IPS-11a (cell line): ENCODE data around the gene MAP7.
A peak's percentile ranks its signal among the peaks of the same experiment; 100 is the strongest.
"Not testable (repeated sequence)": the region's sequence is repeated elsewhere in the genome, so short reads cannot be mapped to it uniquely, and the experiment has no call there.

Experiments used
- H3K4me3 ChIP-seq: one replicate; pipeline ENCODE4 v1.5.1; 2013; ENCODE audit warnings: low read depth, low read length, control low read depth

Gene MAP7

DNA sequence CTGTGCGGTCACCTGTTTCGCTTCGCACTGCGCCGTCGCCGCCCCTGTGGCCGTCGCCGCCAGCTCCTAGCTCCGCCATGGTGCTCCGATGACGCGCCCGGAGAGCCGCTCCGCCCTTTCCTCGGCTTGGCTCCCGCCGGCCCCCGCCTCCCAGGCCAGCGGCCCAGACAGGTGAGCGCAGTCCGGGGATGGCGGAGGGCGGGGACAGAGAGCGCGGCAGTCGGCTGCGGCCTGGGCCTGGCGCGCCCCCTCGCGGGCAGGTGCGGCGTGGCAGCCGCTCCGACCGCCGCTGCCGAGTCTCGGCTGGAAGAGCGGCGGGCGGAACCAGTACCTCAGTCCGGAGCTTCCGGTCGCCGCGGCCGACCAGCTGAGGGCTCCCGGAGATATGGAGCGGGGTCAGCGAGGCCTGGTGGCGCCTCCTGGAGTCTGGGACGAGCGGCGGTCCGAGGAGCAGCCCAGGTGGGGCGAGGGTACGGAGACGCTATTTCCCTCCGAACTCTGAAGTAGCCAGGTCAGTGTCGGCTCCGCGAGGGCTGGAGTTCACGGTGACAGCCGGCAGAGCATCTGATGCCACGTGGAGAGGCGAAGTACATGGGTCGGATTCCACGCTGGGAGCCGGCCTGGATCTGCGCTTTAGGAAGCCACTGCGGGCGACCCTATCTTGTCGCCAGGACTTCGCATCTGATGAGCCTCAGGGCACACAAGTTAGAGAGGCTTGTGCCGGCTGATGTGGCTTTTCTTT lies at the start of gene MAP7:
TSS of gene MAP7 (minus strand) at position 93 of the 742 bp plus-strand sequence. CDS start at position 79, 14 bp downstream.
- H3K4me3 ChIP-seq, result peak within 1 kb of the TSS; percentile 77

DNA sequence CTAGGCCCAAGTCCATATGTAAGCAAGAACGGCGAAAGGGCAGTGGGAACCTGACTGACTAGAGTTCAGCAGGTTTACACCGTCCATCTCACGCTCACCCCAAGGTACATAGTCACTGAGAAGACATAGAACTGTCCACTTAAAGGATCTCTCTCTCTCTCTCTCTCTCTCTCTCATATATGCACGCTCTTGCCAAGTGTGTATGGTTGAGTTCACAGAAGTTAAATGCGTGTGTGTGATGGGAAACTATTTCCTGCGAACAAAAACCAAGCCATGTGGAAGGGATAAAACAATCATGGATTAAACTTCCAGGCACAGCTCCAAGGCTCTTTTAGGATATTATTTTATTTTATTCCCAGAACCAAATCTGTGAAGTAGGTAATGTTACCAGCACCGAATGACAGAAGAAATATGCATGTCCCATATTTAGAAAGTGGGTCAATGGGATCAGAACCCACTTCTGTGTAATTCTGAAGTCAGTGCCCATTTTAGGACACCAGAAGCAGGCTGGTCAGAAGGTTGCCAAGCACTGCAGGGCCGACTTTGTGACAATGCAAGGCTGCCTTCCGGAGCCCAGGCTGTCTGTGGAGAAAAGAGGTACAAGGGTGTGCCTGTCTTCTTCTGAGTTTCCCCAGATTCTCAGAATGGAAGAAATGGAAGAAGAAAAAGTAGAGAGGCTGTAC lies 49.2 kb upstream of the MAP7 start:
- no peak overlapping the region for H3K4me3 ChIP-seq

DNA sequence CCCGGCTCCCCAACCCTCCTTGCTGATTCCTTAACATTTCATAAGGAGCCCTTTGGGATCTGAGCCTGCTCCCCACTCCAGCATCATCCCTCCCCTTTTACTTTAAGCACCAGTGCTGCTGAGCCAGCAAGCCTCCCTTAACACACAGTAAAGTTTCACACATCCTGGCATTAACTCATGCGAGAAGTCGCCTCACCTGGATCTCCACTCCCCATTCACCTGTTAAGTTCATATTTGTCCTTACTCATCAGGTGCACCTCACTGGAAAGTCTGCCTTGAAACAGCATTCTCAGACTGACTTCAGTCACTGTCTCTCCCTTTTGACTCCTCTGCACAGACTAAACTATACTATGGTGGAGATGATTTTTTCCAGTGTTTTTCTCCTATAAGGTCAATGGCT lies 47.8 kb upstream of the MAP7 start:
- no peak overlapping the region for H3K4me3 ChIP-seq

DNA sequence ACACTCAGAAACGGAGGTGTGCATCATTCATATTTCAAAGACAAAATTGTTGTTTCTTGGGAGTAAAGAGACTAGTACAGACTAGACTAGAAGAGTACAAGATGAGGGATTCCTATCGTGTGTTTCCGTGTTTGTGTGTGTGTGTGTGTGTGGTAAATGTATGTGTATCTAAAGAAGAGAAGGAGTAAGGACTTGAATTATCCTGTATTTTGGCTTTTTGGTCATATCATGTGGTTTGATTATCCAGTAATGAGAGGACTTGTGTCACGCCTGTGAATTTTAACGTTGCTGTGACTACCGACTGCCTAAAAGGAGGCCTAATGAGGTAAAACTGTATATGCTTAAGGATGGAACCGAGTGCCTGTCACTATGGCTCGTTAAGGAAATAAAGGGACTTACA lies 44.4 kb upstream of the MAP7 start:
- H3K4me3 ChIP-seq, result no peak overlapping the region

DNA sequence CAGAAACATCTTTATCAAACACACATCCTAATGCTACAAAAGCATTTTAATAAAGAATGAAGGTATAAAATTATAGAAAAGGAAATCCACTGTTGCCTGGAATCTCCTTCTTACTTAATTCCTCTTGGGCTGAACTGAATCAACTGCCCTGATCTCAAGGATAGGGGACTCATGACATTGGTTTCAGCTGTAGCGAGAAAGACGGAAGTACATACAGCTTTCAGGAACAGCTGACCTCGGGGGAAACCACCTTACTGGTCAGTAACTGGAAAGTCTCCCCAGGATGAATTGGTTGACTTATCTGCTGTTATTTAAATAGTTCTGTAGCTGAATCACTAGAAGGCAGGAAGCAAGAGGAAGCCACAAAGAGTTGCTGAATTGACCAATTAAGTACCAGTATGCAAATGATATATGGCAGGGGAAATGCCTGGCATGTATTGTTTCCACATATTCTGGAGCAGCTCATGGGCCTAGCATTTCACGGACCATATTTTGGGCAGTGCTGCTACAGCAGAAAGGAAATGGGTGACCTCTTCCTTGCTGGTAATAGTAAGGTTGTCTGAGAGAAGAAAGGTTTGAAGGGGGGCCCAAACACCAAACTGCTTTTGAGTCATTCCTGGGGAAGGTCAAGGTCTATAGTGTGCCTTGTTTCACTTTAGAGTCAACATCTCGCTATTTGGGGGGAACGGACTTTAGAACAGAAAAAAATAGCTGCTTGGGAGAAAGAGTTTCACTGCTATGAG lies 43.7 kb upstream of the MAP7 start:
- H3K4me3 ChIP-seq, result no peak overlapping the region

DNA sequence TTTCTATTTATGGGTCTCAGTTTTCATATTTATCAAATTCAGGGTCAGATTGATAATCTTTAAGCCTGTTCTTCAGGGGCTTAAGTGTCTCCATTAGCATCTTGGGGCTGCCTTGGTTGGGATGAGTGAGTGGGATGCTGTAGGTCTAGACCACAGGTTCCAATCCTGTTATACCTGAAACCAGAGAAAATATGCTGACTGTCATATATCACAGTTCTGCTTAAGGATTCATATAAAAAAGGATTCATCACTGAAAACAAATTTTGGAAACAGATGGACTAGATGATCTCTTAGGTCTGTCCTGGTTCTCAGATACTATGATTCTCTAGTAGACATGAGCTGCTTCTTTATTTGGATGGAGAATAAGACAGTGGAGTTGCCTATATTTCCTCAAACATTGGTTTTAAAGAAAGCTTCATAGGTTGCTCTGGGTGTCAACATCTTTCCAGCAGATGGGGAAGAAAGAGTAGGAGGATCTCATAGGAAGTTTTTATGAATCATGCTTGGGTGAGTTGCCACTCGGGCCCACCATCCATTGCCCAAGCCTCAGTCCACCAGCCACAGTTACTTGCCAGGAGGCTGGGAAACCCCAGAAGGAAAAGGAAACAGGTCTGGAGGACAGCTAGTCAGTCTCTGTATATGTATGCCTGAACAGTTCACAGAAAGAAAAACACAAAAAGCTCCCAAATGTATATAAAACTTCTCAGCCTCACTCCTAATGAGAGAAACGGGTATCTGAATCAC lies 42.9 kb upstream of the MAP7 start:
- no peak overlapping the region for H3K4me3 ChIP-seq

DNA sequence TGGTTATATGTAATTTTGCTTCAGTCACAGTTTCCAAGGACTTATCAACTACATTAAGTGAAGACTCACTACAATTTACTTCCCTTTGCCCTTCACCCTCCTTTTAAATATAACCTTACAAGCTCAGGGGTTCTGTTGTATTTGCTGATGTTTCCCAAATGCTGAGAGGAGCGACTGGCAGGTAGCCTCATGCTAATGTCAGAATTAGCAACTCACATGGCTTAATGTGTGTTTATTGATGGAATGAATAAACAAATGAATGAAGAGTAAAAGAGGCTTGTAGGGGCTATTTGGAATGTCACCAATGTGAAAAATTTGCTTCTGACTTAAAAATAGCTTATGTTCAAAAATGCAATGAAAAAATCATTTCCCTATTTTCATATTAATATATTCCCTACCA lies 41.4 kb upstream of the MAP7 start:
- no peak overlapping the region for H3K4me3 ChIP-seq

DNA sequence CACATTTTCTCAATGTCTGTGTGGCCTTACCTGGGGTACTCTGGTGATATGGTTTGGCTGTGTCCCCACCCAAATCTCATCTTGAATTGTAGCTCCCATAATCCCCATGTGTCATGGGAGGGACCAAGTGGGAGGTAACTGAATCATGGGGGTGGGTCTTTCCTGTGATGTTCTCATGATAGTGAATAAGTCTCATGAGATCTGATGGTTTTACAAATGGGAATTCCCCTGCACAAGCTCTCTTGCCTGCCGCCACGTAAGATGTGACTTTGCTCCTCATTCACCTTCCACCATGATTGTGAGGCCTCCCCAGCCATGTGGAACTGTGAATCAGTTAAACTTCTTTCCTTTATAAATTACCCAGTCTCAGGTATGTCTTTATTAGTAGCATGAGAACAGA lies 40.6 kb upstream of the MAP7 start:
- H3K4me3 ChIP-seq, result not testable (repeated sequence)

DNA sequence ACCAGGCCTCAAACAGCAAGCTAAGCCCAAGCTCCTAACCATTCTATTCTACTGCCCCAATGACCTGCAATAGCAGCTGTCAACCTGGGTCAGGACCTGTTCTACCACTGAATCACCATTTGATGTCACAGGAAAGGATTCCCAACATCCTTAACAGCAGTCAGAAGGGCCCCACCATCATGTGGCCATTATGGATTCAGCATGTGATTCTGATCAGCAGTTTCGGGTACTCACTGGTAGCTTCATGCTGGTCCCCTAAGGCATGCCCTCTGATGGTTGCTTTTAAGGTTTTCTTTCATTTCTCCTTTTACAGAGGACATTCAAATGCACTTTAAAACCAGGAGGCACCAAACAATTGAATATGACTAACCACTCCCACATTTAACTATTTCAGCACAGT lies 37.3 kb upstream of the MAP7 start:
- H3K4me3 ChIP-seq, result no peak overlapping the region

DNA sequence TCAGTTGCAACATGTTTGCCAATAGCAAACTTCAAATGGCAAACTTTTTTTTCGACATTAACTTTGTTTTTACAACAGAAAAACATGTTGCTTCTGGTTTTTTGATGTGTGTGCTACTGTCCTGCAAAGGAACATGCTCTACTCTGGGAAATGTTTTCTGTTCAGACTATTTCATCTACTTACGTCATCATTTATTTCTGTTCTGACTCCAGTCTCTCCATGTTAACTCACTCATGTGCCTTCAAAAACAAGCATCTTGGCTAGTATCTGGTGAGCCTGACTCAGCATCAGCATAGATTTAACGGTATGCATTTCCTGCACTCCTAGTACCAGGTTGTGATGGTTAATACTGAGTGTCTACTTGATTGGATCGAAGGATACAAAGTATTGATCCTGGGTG lies 36.1 kb upstream of the MAP7 start:
- no peak overlapping the region for H3K4me3 ChIP-seq

DNA sequence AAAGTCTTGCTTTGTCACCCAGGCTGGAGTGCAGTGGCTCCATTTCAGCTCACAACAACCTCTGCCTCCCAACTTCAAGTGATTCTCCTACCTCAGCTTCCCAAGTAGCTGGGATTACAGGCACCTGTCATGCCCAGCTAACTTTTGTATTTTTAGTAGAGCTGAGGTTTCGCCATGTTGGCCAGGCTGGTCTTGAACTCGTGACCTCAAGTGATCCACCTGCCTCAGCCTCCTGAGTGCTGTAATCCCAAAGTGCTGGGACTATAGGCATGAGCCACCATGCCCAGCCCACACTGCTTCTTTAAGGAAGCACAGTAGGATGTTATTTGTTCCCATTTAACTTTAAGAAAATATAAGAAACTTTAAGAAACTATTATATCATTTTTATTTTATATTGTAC lies 35.3 kb upstream of the MAP7 start:
- not testable (repeated sequence) for H3K4me3 ChIP-seq

DNA sequence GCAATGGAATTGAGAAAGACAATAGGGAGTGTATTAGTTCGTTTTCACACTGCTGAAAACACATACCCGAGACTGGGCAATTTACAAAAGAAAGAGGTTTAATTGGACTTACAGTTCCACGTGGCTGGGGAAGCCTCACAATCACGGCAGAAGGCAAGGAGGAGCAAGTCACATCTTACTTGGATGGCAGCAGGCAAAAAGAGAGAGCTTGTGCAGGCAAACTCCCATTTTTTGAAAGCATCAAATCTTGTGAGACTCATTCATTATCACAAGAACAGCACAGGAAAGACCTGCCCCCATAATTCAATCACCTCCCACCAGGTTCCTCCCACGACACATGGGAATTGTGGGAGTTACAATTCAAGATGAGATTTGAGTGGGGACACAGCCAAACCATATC lies 34.1 kb upstream of the MAP7 start:
- not testable (repeated sequence) for H3K4me3 ChIP-seq

DNA sequence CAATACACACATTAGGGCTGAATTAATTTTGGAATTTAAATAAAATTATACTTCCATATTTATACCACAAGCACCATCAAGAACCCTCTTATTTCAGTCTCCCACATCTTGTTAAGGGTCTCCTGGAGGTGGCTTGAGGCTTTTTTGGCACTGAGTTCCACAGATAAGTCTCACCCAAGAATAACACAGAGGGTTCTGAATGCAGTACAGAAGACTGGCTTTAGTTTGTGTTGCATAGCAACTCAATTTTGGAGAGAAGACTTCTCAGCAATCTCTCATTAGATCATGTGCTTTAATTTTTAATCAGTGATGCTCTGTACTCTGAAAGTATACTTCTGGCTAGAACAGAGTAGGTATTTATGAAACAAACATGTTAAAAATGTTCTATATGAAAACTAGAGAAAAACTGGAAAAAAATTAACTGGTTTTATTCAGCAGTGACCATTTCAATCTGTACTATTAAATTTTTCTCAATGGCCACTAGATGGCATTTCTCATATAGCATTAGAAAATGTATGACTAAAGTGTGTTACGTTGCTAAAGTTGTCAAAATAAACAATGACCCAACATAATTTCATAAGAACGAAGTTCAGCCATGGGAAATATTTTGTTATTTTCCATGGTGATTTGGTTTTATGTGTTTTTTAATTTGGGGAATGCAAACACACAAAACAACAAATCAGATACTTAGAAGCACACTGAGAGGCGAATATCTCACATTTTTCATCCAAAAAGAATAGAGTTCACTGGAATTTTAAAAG lies 32.7 kb upstream of the MAP7 start:
- no peak overlapping the region for H3K4me3 ChIP-seq

DNA sequence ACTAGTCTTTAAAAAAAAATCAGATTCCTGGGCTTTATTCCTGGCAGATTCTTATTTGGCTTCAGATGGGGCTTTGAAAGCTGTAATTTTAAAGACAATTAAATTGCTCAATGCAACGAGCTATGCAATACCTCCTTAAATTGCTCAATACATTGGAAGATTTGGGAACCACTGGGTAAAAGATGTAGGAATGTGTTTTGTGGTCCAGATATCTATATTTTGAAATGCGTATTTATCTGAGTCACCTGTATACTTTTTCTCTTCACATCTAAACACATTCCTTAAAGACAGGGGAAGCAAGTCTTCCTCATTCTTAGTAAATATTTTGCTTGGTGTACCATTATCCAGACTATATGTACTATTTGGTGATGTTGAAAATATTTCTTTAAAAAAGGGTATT lies 29.6 kb upstream of the MAP7 start:
- H3K4me3 ChIP-seq, result no peak overlapping the region

DNA sequence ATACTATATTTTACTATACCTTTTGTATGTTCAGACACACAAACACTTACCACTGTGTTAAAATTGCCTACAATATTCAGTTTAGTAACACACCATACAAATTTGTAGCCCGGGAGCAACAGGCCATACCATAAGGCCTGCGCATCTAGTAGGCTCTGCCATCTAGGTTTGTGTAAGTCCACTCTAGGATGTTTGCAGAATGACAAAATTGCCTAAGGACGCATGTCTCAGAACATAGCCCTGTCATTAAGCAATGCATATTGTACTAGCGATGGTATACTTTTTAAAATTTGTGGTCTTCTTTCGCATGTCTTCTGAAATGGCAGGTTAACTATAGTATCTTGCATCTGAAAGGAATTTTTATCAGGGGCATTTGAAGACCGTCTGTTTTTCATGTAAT lies 26.6 kb upstream of the MAP7 start:
- no peak overlapping the region for H3K4me3 ChIP-seq

DNA sequence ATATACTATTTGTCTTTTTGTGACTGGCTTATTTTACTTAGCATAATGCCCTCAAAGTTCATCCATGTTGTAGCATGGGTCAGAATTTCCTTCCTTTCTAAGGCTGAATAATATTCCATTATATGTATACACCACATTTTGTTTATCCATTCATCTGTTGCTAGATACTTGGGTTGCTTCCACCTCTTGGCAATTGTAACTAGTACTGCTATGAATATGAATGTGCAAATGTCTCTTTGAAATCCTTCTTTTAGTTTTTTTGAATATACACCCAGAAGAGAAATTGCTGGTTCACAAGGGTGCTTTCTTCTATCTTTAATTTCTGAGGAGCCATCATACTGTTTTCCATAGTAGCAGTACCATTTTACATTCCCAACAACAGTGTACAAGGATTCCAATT lies 21.3 kb upstream of the MAP7 start:
- no peak overlapping the region for H3K4me3 ChIP-seq

DNA sequence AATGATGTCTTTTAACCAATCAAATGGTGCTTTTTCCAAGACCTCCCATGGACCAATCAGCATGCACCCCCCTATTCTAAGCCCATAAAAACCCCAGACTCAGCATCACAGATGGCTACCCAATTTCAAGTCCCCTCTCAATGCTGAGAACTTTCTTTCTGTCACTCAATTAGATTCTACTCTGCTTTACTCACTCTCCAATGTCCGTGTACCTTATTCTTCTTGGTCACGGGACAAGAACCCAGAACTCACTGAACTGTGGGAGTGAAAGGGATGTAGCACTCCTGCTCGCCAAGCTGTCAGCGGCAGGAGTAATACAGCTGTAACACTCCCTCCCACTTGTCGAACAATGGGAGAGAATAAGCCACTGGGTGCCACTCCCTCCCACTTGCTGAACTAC lies 20.8 kb upstream of the MAP7 start:
- no peak overlapping the region for H3K4me3 ChIP-seq

DNA sequence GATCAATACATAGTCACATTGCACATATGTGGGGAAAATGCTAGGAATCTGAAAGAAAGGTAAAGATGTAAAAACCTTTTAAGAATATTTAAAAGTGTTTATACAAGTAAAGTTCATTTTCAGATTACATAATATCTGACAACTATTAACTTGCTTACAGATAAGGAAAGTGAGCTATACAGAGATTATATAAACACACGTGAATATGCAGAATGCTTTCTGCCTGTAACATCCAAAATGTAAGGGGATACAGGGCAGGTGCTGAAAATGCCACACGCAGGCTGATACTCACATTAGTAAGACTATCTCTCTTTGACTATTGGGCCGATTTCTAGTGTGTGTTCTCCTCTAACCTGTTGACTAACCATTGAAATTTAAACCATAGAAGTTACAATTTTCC lies 17.9 kb upstream of the MAP7 start:
- no peak overlapping the region for H3K4me3 ChIP-seq

DNA sequence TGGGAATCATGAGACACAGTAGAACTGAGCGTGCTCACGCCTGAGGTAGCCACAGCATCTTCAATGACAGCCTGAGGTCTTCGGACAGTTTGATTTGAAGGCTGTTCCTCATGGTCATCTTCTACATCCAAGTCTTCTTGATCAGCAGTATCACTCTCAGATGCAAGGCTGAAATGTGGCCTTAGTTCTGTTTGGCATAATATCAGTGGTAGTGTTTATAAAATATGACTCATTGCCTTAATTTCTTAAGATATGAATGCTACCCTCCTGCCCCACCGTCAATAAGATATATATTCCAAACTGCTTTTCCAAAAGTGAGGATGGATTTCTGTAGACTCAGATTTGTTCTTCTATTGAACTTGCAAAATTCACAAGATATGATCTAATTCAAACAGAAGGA lies 17.5 kb upstream of the MAP7 start:
- no peak overlapping the region for H3K4me3 ChIP-seq

DNA sequence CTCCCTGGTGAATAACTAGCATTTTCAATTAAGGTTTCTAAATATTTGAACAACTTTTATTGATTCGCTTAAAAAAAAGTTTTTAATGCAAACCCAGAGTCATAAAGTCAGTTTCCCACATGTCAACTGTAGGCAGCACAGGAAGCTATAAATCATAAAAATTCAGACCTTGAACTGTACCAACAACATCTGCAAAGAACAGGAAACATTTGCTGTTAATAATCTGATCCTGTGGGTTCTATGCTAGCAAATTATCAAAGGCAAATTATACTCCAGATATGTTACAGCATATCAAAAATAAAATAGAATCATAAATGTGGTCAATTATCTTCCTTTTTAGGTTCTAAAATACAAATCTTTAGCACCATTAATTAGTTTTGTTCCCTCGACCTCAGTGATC lies 16.6 kb upstream of the MAP7 start:
- H3K4me3 ChIP-seq, result no peak overlapping the region

DNA sequence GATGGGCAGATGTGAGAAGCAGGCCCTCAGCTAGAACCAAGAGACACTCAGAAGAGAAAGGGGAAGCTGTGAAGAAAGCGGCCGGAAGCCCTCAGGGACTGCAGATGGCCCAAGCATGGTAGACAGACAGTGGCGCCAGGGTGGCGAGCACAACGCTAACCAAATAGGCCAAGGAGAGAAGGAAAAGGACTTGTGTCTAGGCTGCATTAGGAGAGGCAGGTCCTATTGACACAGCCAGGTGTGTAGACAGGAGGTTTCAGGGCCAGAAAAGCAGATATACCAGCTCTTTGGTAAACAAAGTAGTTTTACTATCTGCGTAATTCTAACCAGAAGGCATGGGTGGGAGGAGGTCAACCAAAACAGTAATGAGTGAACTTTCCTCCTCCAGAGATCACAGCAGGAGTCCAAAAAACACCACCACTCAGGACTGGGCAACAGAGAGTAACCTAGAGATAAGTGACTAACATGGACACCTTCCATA lies 15.8 kb upstream of the MAP7 start:
- no peak overlapping the region for H3K4me3 ChIP-seq
